ENCODE results near the gene PCNX2. TPM values are rescaled to one million over a fixed set of nuclear protein-coding genes. Genes with fewer than 3 reads are reported as not detected.
"Not testable (repeated sequence)": the region's sequence is repeated elsewhere in the genome, so short reads cannot be mapped to it uniquely, and the experiment has no call there.

Gene PCNX2
- total RNA-seq, 2 donors from 2014 or later, result 24.1 to 72.1 TPM

DNA sequence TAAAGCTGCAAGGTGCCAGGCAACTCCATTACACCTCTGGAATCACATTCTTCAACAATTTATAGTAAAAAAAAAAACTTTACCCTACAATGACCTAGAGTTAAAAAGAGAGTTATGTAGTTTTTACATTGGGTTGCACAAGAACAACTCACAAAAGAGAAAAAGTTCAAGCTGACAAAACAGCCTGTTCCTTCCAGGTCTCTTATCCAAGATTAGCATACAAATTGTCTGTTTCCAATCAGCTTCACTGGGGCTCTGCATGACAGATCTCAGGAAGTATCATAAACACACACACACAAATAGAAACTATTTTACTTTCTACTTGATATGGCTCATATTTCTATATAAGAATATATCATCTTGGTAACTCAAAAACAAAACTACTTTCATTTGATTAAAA lies 154.6 kb downstream of the PCNX2 start:
- DNase-seq, result no peak
- no peaks in the 10 kb centered on the region for H3K27me3 ChIP-seq

DNA sequence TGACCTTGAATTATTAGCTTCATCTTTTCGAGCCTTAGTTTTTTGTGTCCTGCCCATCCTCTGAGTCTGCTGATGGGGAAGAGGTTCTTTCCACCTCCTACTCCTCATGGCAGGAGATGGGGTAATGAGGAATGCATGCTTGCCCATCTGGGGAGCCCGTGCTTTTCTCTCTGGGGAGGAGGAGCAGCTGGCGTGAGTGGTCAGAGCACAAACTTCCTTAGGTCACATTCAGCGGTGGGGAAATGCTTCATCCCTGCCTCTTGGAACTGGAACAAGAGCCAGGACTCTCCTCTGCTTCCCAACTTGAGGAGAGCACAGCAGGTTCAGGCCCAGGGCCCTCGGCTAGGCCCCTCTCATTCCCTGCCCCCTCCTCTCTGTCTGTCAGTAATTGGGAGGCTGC lies 155.0 kb downstream of the PCNX2 start:
- no peaks in the 10 kb centered on the region for H3K36me3 ChIP-seq (replicated peaks in 1 of 2; ENCODE audit: insufficient read depth in 1 of 2, low read depth in 2 of 2)
- intact Hi-C loops (cut with DNase I), result no loop called here
- no peak for ATAC-seq
- no peak overlapping the region for H3K27ac ChIP-seq
- H3K27me3 ChIP-seq, result no peaks in the 10 kb centered on the region
- no peaks in the 10 kb centered on the region for H3K9me3 ChIP-seq
- no peaks in the 10 kb centered on the region for H3K4me1 ChIP-seq
- 72 to 82% methylated on average over 5 of the region's 5 CpGs for WGBS, 2 donors
- TF ChIP-seq, protein P1, sequence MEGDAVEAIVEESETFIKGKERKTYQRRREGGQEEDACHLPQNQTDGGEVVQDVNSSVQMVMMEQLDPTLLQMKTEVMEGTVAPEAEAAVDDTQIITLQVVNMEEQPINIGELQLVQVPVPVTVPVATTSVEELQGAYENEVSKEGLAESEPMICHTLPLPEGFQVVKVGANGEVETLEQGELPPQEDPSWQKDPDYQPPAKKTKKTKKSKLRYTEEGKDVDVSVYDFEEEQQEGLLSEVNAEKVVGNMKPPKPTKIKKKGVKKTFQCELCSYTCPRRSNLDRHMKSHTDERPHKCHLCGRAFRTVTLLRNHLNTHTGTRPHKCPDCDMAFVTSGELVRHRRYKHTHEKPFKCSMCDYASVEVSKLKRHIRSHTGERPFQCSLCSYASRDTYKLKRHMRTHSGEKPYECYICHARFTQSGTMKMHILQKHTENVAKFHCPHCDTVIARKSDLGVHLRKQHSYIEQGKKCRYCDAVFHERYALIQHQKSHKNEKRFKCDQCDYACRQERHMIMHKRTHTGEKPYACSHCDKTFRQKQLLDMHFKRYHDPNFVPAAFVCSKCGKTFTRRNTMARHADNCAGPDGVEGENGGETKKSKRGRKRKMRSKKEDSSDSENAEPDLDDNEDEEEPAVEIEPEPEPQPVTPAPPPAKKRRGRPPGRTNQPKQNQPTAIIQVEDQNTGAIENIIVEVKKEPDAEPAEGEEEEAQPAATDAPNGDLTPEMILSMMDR (IDR thresholded peaks at IDR 0.05), result no peak
- TF ChIP-seq POLR2A (IDR thresholded peaks at IDR 0.05), result no peak
- DNase-seq, result no peak
- no peak overlapping the region for H3K4me3 ChIP-seq

More for the DNA sequence above, 154.6 kb downstream of the PCNX2 start:
- no peak overlapping the region for H3K27ac ChIP-seq
- no peak for ATAC-seq
- TF ChIP-seq, protein P1 (IDR thresholded peaks at IDR 0.05), result no peak
- TF ChIP-seq POLR2A (IDR thresholded peaks at IDR 0.05), result no peak
- no peaks in the 10 kb centered on the region for H3K36me3 ChIP-seq (replicated peaks in 1 of 2; ENCODE audit: insufficient read depth in 1 of 2, low read depth in 2 of 2)
- intact Hi-C loops (cut with DNase I), result no loop called here
- H3K9me3 ChIP-seq, result no peaks in the 10 kb centered on the region
- H3K4me3 ChIP-seq, result no peak overlapping the region
- H3K4me1 ChIP-seq, result no peaks in the 10 kb centered on the region

DNA sequence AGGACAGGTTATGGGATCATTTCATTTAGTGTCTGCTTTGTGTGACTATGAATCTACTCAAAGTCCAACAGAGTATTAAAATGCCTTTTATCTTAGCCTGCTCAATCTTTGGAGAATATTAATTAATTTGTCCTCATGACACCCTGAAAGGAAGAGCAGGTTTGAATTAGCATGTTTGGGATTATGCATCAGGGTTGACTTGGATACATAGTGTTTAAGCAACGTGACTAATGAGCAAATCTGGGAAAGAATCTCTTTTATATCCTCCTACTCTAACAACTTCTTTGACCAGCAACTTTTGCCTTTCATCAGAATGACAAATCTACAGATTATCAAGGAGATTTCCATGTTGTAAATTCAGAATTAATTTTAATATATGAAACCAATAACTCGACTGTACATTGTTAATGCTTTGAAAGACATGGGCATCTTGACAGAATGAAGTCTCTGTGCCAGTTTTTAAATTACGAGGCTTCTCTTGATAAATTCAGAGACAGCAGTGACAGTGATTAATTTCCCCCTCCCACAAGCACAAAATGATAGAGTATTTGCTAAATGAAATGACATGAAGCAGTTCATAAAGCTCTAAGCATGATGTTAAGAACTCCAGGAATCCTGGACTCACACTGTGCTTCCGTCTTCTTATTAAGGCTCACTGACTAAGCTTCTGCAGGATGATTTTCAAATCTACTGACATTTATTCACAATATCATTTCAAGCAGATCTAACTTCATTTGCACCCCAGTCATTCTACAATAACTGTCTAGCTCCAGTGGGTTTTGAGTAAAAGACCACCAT lies 156.5 kb downstream of the PCNX2 start:
- 78 to 85% methylated on average over 4 of the region's 4 CpGs for WGBS, 2 donors
- Histone ChIP-seq H3K27ac (no peak overlapping the region), H3K36me3 (replicated peaks in 1 of 2; ENCODE audit: insufficient read depth in 1 of 2, low read depth in 2 of 2) (no peaks in the 10 kb centered on the region), H3K4me3 (no peak overlapping the region), H3K9me3 (no peaks in the 10 kb centered on the region), H3K27me3 (no peaks in the 10 kb centered on the region), H3K4me1 (no peaks in the 10 kb centered on the region)
- ATAC-seq (no peak), DNase-seq (no peak)
- TF ChIP-seq, protein P1 (IDR thresholded peaks at IDR 0.05), result no peak
- TF ChIP-seq POLR2A (IDR thresholded peaks at IDR 0.05), result no peak
- intact Hi-C loops (cut with DNase I), result no loop called here

DNA sequence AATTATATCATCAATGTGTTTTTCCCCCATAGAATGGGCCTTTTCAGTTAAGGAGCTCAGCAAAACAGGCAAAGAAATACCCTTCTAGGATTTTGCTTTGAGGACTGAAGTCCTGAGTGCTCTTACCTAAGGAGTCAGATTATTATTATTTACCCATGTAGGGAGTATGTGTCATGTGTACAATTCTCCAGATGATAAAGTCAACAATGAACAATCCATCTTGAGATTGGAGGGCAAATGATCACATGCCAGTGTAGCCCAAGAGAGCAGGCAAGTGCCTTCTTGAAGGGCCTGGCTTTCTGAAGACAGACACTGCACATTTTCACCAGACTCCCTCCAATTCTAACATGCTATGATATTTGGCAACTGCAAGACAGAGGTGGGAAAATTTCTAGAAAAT lies 159.7 kb downstream of the PCNX2 start:
- Histone ChIP-seq H3K9me3 (no peaks in the 10 kb centered on the region), H3K27ac (no peak overlapping the region), H3K4me3 (no peak overlapping the region), H3K4me1 (no peaks in the 10 kb centered on the region), H3K36me3 (replicated peaks in 1 of 2; ENCODE audit: insufficient read depth in 1 of 2, low read depth in 2 of 2) (no peaks in the 10 kb centered on the region), H3K27me3 (no peaks in the 10 kb centered on the region)
- intact Hi-C loops (cut with DNase I), result no loop called here
- DNase-seq (no peak), ATAC-seq (no peak)
- no peak for TF ChIP-seq POLR2A (IDR thresholded peaks at IDR 0.05)
- TF ChIP-seq, protein P1 (IDR thresholded peaks at IDR 0.05), result no peak

DNA sequence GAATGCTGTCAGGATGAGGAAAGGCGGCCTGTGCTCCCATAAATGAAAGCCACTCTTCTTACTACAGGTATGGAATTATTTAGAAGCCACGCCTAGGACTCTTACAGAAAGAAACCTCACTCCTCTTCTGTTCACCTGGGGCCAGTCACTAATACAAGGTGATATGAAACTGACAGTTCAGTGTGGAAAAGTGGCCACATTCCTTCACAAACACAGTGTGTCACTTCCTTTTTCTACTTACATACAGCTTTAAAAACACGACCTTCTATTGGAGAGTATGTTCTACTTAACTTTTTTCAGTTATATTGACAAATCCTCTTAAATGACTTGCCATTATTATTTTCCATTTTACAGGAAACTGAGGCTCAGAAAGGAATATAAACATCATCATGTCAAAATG lies 163.1 kb downstream of the PCNX2 start:
- no peaks in the 10 kb centered on the region for H3K4me1 ChIP-seq
- intact Hi-C loops (cut with DNase I), result no loop called here
- DNase-seq, result no peak
- no peaks in the 10 kb centered on the region for H3K27me3 ChIP-seq
- no peaks in the 10 kb centered on the region for H3K36me3 ChIP-seq (replicated peaks in 1 of 2; ENCODE audit: insufficient read depth in 1 of 2, low read depth in 2 of 2)
- TF ChIP-seq, protein P1 (IDR thresholded peaks at IDR 0.05), result no peak
- no peak for TF ChIP-seq POLR2A (IDR thresholded peaks at IDR 0.05)
- no peak overlapping the region for H3K27ac ChIP-seq
- ATAC-seq, result no peak
- H3K9me3 ChIP-seq, result no peaks in the 10 kb centered on the region
- WGBS, 2 donors, result 77 to 81% methylated on average over 3 of the region's 3 CpGs
- H3K4me3 ChIP-seq, result no peak overlapping the region

DNA sequence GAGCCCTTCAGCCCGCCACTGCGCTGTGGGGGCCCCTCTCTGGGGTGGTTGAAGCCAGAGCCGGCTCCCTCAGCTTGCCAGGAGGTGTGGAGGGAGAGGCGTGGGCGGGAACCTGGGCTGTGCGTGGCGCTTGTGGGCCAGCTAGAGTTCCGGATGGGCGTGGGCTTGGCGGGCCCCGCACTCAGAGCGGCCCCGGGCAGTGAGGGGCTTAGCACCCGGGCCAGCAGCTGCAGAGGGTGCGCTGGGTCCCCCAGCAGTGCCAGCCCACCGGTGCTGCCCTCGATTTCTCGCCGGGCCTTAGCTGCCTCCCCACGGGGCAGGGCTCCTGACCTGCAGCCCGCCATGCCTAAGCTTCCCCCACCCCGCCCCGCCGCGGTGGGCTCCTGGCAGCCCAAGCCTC lies 166.5 kb downstream of the PCNX2 start:
- H3K4me3 ChIP-seq; H3K4me1 ChIP-seq; DNase-seq; H3K27me3 ChIP-seq; intact Hi-C loops (cut with DNase I); ATAC-seq; H3K9me3 ChIP-seq; H3K36me3 ChIP-seq (replicated peaks in 1 of 2; ENCODE audit: insufficient read depth in 1 of 2, low read depth in 2 of 2); H3K27ac ChIP-seq: not testable (repeated sequence)
- WGBS, 2 donors, result 96 to 98% methylated on average over 9 to 23 of the region's 25 CpGs

Measured in body of pancreas (tissue), 4 donors.